ENCODE measurements around the gene TAF4B. TPM values are rescaled to one million over a fixed set of nuclear protein-coding genes. Genes with fewer than 3 reads are reported as not detected.
A peak's percentile ranks its signal among the peaks of the same experiment; 100 is the strongest.

Gene TAF4B, protein sequence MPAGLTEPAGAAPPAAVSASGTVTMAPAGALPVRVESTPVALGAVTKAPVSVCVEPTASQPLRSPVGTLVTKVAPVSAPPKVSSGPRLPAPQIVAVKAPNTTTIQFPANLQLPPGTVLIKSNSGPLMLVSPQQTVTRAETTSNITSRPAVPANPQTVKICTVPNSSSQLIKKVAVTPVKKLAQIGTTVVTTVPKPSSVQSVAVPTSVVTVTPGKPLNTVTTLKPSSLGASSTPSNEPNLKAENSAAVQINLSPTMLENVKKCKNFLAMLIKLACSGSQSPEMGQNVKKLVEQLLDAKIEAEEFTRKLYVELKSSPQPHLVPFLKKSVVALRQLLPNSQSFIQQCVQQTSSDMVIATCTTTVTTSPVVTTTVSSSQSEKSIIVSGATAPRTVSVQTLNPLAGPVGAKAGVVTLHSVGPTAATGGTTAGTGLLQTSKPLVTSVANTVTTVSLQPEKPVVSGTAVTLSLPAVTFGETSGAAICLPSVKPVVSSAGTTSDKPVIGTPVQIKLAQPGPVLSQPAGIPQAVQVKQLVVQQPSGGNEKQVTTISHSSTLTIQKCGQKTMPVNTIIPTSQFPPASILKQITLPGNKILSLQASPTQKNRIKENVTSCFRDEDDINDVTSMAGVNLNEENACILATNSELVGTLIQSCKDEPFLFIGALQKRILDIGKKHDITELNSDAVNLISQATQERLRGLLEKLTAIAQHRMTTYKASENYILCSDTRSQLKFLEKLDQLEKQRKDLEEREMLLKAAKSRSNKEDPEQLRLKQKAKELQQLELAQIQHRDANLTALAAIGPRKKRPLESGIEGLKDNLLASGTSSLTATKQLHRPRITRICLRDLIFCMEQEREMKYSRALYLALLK
- total RNA-seq (10 to 100 TPM in 2 of 7 donors, 1 to 10 TPM in 5; 5.0 to 19.1 (median 9.4) TPM), polyA plus RNA-seq (1 to 10 TPM; 5.0 to 5.3 TPM)
- long read RNA-seq, donor 1, partial matches to known transcripts, result 1 of 1 reads
- long read RNA-seq, donor 1, other reads (novel, unspliced or antisense), result 0 of 1 reads
- long read RNA-seq, donor 2, full-length matches to known transcripts, result 2 of 39 reads
- long read RNA-seq, donor 2, partial matches to known transcripts, result 37 of 39 reads
- long read RNA-seq, donor 2, other reads (novel, unspliced or antisense), result 0 of 39 reads
- long read RNA-seq, donor 3, full-length matches to known transcripts, result 15 of 16 reads
- long read RNA-seq, donor 3, partial matches to known transcripts, result 0 of 16 reads
- long read RNA-seq, donor 3, other reads (novel, unspliced or antisense), result 1 of 16 reads

DNA sequence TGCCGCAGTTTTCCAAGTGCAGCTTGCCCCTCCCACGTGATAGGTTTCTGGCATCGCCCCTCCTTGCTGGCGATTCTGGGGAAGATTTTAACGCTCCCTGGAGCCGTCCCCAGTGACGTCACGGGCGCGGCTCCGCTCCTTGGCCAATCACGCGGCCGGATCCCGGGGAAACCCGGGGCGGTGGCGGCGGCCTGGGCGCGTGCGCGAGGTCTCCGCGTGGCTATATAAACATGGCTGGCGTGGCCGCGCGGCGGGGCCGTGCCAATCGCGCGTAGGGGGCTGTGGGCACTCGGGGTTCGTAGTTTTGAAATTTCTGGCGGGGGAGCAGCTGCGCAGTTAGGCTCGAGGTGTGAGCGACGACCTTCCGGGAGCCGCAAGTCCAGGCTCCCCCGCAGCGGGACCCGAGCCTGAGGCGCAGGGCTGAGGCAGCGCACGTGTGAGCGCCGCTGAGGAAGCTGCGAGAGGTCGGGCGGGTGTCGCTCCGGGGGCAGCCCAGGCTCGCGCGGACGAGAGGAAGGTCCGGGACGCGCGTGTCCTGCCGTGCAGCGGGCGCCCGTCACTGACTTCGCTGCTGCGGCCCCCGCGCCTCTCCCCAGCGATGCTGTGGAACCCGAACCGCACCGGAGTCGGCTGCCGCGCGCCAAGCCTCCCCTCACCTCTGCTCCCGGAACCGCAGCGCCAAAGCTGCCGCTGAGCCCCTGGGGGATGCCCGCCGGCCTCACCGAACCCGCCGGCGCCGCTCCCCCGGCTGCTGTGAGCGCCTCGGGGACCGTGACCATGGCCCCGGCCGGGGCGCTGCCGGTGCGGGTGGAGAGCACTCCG lies at the start of gene TAF4B:
Gene TAF4B (plus strand): TSS at position 217 of the 822 bp plus-strand sequence. CDS start 489 bp downstream, at position 706.
- Histone ChIP-seq H3K27ac (peak within 1 kb of the TSS; percentile 35 to 76), H3K9me3 (no peaks in the 10 kb centered on the region), H3K27me3 (no peaks in the 10 kb centered on the region), H3K4me3 (peak within 1 kb of the TSS; percentile 75), H3K4me1 (ENCODE audit: insufficient read depth) (peaks cover 5% of the 10 kb centered on the region), H3K36me3 (no peaks in the 10 kb centered on the region)
- intact Hi-C loops (cut with DNase I), result no loop called here
- WGBS, 3 donors, result 0 to 1% (median 1%) methylated on average over 40 to 101 of the region's 101 CpGs
- peak; percentile 94 to 98 (median 97) for DNase-seq
- TF ChIP-seq EP300 (IDR thresholded peaks at IDR 0.05) (no peak), POLR2A (IDR thresholded peaks at IDR 0.05) (peak; percentile 57)
- TF ChIP-seq, protein P1, sequence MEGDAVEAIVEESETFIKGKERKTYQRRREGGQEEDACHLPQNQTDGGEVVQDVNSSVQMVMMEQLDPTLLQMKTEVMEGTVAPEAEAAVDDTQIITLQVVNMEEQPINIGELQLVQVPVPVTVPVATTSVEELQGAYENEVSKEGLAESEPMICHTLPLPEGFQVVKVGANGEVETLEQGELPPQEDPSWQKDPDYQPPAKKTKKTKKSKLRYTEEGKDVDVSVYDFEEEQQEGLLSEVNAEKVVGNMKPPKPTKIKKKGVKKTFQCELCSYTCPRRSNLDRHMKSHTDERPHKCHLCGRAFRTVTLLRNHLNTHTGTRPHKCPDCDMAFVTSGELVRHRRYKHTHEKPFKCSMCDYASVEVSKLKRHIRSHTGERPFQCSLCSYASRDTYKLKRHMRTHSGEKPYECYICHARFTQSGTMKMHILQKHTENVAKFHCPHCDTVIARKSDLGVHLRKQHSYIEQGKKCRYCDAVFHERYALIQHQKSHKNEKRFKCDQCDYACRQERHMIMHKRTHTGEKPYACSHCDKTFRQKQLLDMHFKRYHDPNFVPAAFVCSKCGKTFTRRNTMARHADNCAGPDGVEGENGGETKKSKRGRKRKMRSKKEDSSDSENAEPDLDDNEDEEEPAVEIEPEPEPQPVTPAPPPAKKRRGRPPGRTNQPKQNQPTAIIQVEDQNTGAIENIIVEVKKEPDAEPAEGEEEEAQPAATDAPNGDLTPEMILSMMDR (IDR thresholded peaks at IDR 0.05), result no peak

DNA sequence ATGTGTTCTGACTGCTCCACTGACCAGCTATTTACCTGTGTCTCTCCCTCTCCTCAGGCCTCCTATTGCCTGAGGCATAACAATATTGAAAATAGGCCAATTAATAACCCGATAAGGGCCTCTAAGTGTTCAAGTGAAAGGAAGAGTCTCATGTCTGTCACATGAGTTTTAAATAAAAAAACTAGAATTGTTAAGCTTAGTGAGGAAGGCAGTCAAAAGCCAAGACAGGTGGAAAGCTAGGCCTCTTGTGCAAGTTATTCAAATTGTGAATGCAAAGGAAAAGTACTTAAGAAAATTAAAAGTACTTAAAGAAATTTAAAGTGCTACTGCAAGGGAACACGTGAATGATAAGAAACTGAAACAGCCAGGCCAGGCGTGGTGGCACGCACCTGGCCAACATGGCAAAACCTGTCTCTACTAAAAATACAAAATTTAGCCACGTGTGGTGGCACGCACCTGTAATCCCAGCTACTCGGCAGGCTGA lies 44.9 kb upstream of the TAF4B start:
- intact Hi-C loops (cut with DNase I), result no loop called here
- Histone ChIP-seq H3K9me3 (no peaks in the 10 kb centered on the region), H3K27me3 (no peaks in the 10 kb centered on the region), H3K4me1 (ENCODE audit: insufficient read depth) (no peaks in the 10 kb centered on the region), H3K27ac (no peak overlapping the region), H3K36me3 (no peaks in the 10 kb centered on the region), H3K4me3 (no peak overlapping the region)
- 86 to 94% (median 94%) methylated on average over 7 of the region's 7 CpGs for WGBS, 3 donors
- DNase-seq, result no peak
- TF ChIP-seq, protein P1 (IDR thresholded peaks at IDR 0.05), result no peak
- TF ChIP-seq POLR2A (IDR thresholded peaks at IDR 0.05), result no peak
- no peak for TF ChIP-seq EP300 (IDR thresholded peaks at IDR 0.05)

GRCh38 chr18:26183395-26184112 lies 42.7 kb upstream of the TAF4B start:
- Histone ChIP-seq H3K27me3 (no peaks in the 10 kb centered on the region), H3K36me3 (no peaks in the 10 kb centered on the region), H3K27ac (no peak overlapping the region), H3K4me3 (no peak overlapping the region), H3K9me3 (no peaks in the 10 kb centered on the region), H3K4me1 (ENCODE audit: insufficient read depth) (no peaks in the 10 kb centered on the region)
- no peak for DNase-seq
- intact Hi-C loops (cut with DNase I), result no loop called here
- TF ChIP-seq EP300 (IDR thresholded peaks at IDR 0.05) (no peak), POLR2A (IDR thresholded peaks at IDR 0.05) (no peak)
- TF ChIP-seq, protein P1 (IDR thresholded peaks at IDR 0.05), result no peak

Data from ovary (tissue), 10 donors.